ENCODE results near the gene SOX13.

DNA sequence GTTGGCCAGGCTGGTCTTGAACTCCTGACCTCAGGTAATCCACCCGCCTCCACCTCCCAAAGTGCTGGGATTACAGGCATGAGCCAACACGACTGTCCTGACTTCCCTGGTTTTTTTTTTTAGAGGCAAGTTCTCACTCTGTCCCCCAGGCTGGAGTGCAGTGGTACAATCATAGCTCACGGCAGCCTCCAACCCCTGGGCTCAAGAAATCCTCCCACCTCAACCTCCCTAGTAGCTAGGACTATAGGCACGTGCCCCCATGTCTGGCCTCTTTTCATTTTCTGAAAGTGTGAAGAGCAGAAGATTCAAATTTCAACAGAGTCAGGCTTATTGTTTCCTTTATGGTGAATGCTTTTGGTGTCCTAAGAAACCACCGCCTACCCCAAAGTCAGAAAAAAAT, 21.7 kb upstream of the SOX13 start:
- TF ChIP-seq POLR2AphosphoS5 (IDR thresholded peaks at IDR 0.05) (no peak), CTCF (IDR thresholded peaks at IDR 0.05) (no peak)

All from esophagus muscularis mucosa (tissue), 3 donors.